GM18907 (cell line): ENCODE measurements around the gene MAPKAP1.

Experiments
- ATAC-seq: cut with Tn5 transposase; IDR thresholded peaks from one replicate; pipeline ENCODE4 v1.9.1; 2021; ENCODE audit warnings: mild to moderate bottlenecking, moderate library complexity; ENCODE audit not compliant: unreplicated experiment

MAPKAP1 gene

DNA sequence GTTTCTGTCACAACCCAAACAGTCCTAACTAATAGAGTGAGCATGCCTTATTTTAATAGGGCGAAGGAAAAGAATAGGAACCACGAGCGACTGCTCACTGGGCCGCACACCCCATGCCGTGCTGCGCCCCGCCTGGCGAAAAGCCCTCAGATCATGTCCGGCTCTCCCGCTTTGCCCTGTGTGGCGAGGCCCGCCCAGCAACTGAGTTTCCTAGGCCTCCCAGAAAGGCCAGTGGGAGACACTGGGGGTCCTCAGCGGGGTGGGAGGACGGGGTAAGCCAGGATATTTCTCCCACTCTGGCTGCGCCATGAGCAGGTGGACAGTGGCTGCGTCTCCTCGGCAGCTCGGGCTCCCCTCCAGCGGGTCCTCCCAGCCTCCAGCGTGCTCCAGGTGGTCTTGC, 307.3 kb downstream of the MAPKAP1 start:
- no peak for ATAC-seq

- ATAC-seq, result no peak
Observed at GRCh38 chr9:125399165-125399564, 307.8 kb downstream of the MAPKAP1 start.

GRCh38 chr9:125398243-125398642, 308.8 kb downstream of the MAPKAP1 start:
- ATAC-seq, result no peak

- ATAC-seq, result no peak
Observed at GRCh38 chr9:125397736-125398135, 309.3 kb downstream of the MAPKAP1 start.

GRCh38 chr9:125396799-125397198, 310.2 kb downstream of the MAPKAP1 start:
- no peak for ATAC-seq

DNA sequence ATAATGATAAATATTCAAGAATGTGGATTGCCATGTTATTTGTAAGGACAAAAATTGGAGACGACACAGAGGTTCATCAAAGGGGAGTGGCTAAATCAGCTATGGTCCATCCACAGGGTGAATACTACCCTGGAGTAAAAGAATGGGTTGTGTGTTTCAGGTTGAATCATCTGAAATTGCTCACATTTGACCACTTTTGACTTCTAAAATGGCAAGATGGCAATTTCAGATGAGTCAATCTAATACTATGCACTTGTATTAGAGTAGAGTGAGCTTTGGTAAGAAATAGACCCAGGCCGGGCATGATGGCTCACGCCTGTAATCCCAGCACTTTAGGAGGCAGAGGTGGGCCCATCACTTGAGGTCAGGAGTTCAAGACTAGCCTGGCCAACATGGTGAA, 313.6 kb downstream of the MAPKAP1 start:
- no peak for ATAC-seq

- ATAC-seq, result no peak
Observed at GRCh38 chr9:125391704-125392103, 315.3 kb downstream of the MAPKAP1 start.

- ATAC-seq, result no peak
Observed at GRCh38 chr9:125388978-125389377, 318.0 kb downstream of the MAPKAP1 start.

- ATAC-seq, result no peak
Observed at GRCh38 chr9:125387861-125388524, 319.0 kb downstream of the MAPKAP1 start.
